Activated naive CD4-positive, alpha-beta T cell treated with Interleukin-2 at 50 U/mL for 16 hours (primary cell): ENCODE results near the gene OPCML.

Experiments
- DNase-seq: peaks from one replicate; pipeline ENCODE4 v3.0.0-alpha.2; 2020

Gene OPCML

GRCh38 chr11:132822276-132822675 is 710.0 kb downstream of the OPCML start:
- DNase-seq: no peak

GRCh38 chr11:132821499-132821898 is 710.8 kb downstream of the OPCML start:
- DNase-seq: no peak

- DNase-seq: no peak
Measured at GRCh38 chr11:132821014-132821413, 711.3 kb downstream of the OPCML start.

GRCh38 chr11:132818951-132819350 is 713.4 kb downstream of the OPCML start:
- no peak for DNase-seq

- no peak for DNase-seq
Measured at GRCh38 chr11:132817387-132817786, 714.9 kb downstream of the OPCML start.

- DNase-seq: no peak
Measured at GRCh38 chr11:132814410-132814809, 717.9 kb downstream of the OPCML start.

- no peak for DNase-seq
Measured at GRCh38 chr11:132811649-132812048, 720.7 kb downstream of the OPCML start.

GRCh38 chr11:132809070-132809469 is 723.2 kb downstream of the OPCML start:
- no peak for DNase-seq

GRCh38 chr11:132804258-132804657 is 728.0 kb downstream of the OPCML start:
- DNase-seq: no peak

- DNase-seq: no peak
Measured at GRCh38 chr11:132803436-132803835, 728.9 kb downstream of the OPCML start.

- no peak for DNase-seq
Measured at GRCh38 chr11:132802947-132803346, 729.4 kb downstream of the OPCML start.

GRCh38 chr11:132793831-132794230 is 738.5 kb downstream of the OPCML start:
- no peak for DNase-seq

- no peak for DNase-seq
Measured at GRCh38 chr11:132792341-132793140, 739.8 kb downstream of the OPCML start.

- DNase-seq: no peak
Measured at GRCh38 chr11:132790971-132791370, 741.3 kb downstream of the OPCML start.

GRCh38 chr11:132790466-132790865 is 741.8 kb downstream of the OPCML start:
- no peak for DNase-seq

- no peak for DNase-seq
Measured at GRCh38 chr11:132788816-132789325, 743.4 kb downstream of the OPCML start.

GRCh38 chr11:132785878-132786277 is 746.4 kb downstream of the OPCML start:
- DNase-seq: no peak

- no peak for DNase-seq
Measured at GRCh38 chr11:132784441-132784840, 747.9 kb downstream of the OPCML start.

- no peak for DNase-seq
Measured at GRCh38 chr11:132782102-132782501, 750.2 kb downstream of the OPCML start.

- no peak for DNase-seq
Measured at GRCh38 chr11:132780046-132780445, 752.3 kb downstream of the OPCML start.

- no peak for DNase-seq
Measured at GRCh38 chr11:132779497-132779896, 752.8 kb downstream of the OPCML start.

GRCh38 chr11:132777067-132777975 is 755.0 kb downstream of the OPCML start:
- no peak for DNase-seq

GRCh38 chr11:132773751-132774150 is 758.5 kb downstream of the OPCML start:
- no peak for DNase-seq
